Muscle layer of colon (tissue), 2 donors: Measurements from ENCODE around the gene CTNNA3.
A peak's percentile ranks its signal among the peaks of the same experiment; 100 is the strongest.

Experiments used
- H3K27ac ChIP-seq: one replicate; pipeline ENCODE4 v1.7.0; 2013; ENCODE audit warnings: low read depth, mild to moderate bottlenecking, low read length, moderate library complexity
- H3K27me3 ChIP-seq, 2 donors: one replicate each; pipeline ENCODE4 v1.7.0; 2013; ENCODE audit warnings: low read length in 2 of 2, mild to moderate bottlenecking in 2 of 2; ENCODE audit not compliant: insufficient read depth in 2 of 2, control insufficient read depth in 1 of 2
- H3K36me3 ChIP-seq: one replicate; pipeline ENCODE4 v1.7.0; 2013; ENCODE audit warnings: mild to moderate bottlenecking, low read length; ENCODE audit not compliant: insufficient read depth
- H3K4me1 ChIP-seq: one replicate; pipeline ENCODE4 v1.7.0; 2013; ENCODE audit warnings: mild to moderate bottlenecking, low read length; ENCODE audit not compliant: insufficient read depth
- H3K4me3 ChIP-seq, 2 donors: one replicate each; pipeline ENCODE4 v1.7.0; 2013; ENCODE audit warnings: low read length in 2 of 2, low read depth in 1 of 2, mild to moderate bottlenecking in 1 of 2, moderate library complexity in 1 of 2
- H3K9ac ChIP-seq: one replicate; pipeline ENCODE4 v1.7.0; 2013; ENCODE audit warnings: low read length
- H3K9me3 ChIP-seq: one replicate; pipeline ENCODE4 v1.7.0; 2013; ENCODE audit warnings: mild to moderate bottlenecking, low read length
- donor health status: abdominal sarcoma.
- donor health status: Adenocarcinoma of cecum.

CTNNA3 gene

DNA sequence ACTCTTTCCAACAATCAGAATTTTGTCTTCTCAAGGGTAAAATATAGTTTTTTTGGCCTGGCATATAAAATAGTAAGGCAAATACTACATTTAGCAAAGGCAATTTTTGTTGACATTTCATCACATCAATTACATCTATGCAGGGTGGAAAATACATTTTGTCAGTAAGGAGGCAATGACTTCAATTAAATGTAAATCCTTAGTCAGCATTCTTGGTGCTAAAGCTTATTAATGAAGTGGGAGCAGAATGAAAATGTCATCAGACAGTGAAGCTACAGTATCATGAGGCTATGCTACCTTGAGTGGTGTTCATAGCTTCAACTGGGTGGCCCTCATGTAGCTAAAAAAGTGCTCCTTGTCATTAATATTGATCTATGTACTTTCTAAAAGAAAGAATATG lies 761.3 kb downstream of the CTNNA3 start:
- Histone ChIP-seq H3K4me1 (no peaks in the 10 kb centered on the region), H3K9me3 (no peaks in the 10 kb centered on the region), H3K27ac (no peak overlapping the region), H3K4me3 (no peak overlapping the region), H3K9ac (no peak overlapping the region), H3K36me3 (no peaks in the 10 kb centered on the region), H3K27me3 (peaks cover 3 to 9% of the 10 kb centered on the region in 2 donors)

DNA sequence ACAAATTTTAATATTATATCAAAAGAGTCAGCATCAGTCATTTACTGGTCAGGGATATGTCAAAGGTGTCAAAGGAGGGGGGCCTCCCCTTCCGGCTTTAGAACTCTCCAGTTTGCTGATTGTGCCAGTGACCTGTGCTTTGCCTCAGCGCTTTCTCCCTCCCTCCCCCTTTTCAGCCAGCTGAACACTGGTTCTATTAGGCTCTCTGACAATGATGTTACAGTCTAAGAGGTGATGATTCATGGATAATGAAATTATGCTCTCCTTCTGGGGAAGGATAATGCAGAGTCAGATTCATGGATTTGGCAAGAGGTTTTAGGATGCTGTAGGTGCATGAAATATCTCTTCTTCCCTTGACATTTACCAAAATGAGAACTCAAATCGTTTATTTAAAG lies 764.0 kb downstream of the CTNNA3 start:
- no peaks in the 10 kb centered on the region for H3K4me1 ChIP-seq
- H3K4me3 ChIP-seq = no peak overlapping the region
- no peaks in the 10 kb centered on the region for H3K9me3 ChIP-seq
- peaks cover 19 to 22% of the 10 kb centered on the region in 2 donors for H3K27me3 ChIP-seq
- H3K36me3 ChIP-seq = no peaks in the 10 kb centered on the region
- no peak overlapping the region for H3K27ac ChIP-seq
- H3K9ac ChIP-seq = no peak overlapping the region

- H3K9me3 ChIP-seq = no peaks in the 10 kb centered on the region
- H3K27me3 ChIP-seq = peaks cover 21 to 22% of the 10 kb centered on the region in 2 donors
- H3K27ac ChIP-seq = no peak overlapping the region
- no peaks in the 10 kb centered on the region for H3K36me3 ChIP-seq
- no peak overlapping the region for H3K9ac ChIP-seq
- no peaks in the 10 kb centered on the region for H3K4me1 ChIP-seq
- H3K4me3 ChIP-seq = no peak overlapping the region
Measured at GRCh38 chr10:66931340-66931948, 764.6 kb downstream of the CTNNA3 start.

GRCh38 chr10:66929375-66929774 lies 766.6 kb downstream of the CTNNA3 start:
- Histone ChIP-seq H3K9ac (no peak overlapping the region), H3K27ac (no peak overlapping the region), H3K4me3 (no peak overlapping the region), H3K27me3 (peaks cover 21 to 22% of the 10 kb centered on the region in 2 donors), H3K9me3 (no peaks in the 10 kb centered on the region), H3K36me3 (no peaks in the 10 kb centered on the region), H3K4me1 (peaks cover 8% of the 10 kb centered on the region)

DNA sequence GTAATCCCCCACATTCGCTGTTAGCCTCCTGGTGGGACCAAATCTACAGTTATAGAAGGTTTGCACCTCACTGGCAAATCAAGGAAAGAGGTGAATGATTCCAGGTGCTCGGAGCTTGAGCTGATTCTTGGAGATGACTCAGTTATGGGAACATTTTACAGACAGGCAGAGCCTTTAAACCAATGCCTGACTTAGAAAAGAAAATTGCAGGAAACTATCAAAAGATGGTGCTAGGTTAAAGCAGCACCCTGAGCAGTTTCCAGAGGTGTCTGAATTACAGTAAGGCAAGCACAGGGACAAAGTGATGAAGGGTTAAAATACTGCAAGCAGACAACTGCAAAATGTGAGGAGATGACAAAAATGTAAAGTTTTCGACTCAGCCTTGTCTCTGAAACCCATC lies 767.2 kb downstream of the CTNNA3 start:
- H3K9ac ChIP-seq = no peak overlapping the region
- H3K27me3 ChIP-seq = peaks cover 21 to 22% of the 10 kb centered on the region in 2 donors
- no peak overlapping the region for H3K27ac ChIP-seq
- H3K36me3 ChIP-seq = no peaks in the 10 kb centered on the region
- H3K4me1 ChIP-seq = peaks cover 8% of the 10 kb centered on the region
- H3K9me3 ChIP-seq = no peaks in the 10 kb centered on the region
- H3K4me3 ChIP-seq = no peak overlapping the region

GRCh38 chr10:66927971-66928770 lies 767.8 kb downstream of the CTNNA3 start:
- H3K27me3 ChIP-seq = peaks cover 21 to 22% of the 10 kb centered on the region in 2 donors
- H3K9ac ChIP-seq = no peak overlapping the region
- H3K4me3 ChIP-seq = no peak overlapping the region

GRCh38 chr10:66927251-66927935 lies 768.6 kb downstream of the CTNNA3 start:
- Histone ChIP-seq H3K27ac (no peak overlapping the region), H3K4me3 (no peak overlapping the region), H3K9me3 (no peaks in the 10 kb centered on the region), H3K27me3 (peaks cover 21 to 22% of the 10 kb centered on the region in 2 donors), H3K36me3 (no peaks in the 10 kb centered on the region), H3K4me1 (peaks cover 8% of the 10 kb centered on the region), H3K9ac (no peak overlapping the region)

More at GRCh38 chr10:66927971-66928770, 767.8 kb downstream of the CTNNA3 start:
- peaks cover 8% of the 10 kb centered on the region for H3K4me1 ChIP-seq
- H3K36me3 ChIP-seq = no peaks in the 10 kb centered on the region
- H3K9me3 ChIP-seq = no peaks in the 10 kb centered on the region
- H3K27ac ChIP-seq = no peak overlapping the region

- no peak overlapping the region for H3K9ac ChIP-seq
- H3K9me3 ChIP-seq = no peaks in the 10 kb centered on the region
- H3K27ac ChIP-seq = no peak overlapping the region
- no peak overlapping the region for H3K4me3 ChIP-seq
- H3K36me3 ChIP-seq = no peaks in the 10 kb centered on the region
- H3K27me3 ChIP-seq = peaks cover 21 to 22% of the 10 kb centered on the region in 2 donors
- peaks cover 8% of the 10 kb centered on the region for H3K4me1 ChIP-seq
Measured at GRCh38 chr10:66926841-66927240, 769.2 kb downstream of the CTNNA3 start.

DNA sequence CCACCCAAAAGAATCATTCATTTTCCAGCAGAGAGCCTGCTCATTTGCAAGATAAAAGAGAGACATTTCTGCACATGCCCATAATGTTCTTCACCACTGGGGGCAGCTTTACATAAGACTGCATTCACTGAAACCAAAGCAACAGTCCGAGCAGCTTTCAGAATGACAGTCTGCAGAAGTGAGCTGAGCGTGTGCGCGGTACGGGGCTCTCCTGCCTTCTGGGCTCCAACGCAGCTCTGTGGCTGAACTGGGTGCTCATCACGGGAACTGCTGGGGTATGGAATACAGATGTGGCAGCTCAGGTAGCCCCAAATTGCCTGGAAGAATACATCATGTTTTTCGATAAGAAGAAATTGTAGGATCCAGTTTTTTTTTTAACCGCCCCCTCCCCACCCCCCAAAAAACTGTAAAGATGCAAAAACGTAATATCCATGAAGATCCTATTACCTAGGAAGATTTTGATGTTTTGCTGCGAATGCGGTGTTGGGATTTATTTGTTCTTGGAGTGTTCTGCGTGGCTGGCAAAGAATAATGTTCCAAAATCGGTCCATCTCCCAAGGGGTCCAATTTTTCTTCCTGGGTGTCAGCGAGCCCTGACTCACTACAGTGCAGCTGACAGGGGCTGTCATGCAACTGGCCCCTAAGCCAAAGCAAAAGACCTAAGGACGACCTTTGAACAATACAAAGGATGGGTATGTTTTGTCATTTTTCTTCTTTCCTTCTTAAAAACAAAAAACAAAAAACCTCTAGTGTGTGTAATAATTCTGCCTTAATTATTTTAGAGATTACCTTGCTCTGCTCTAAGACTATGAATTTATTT lies 769.9 kb downstream of the CTNNA3 start, which contains the start of gene LRRTM3:
Gene LRRTM3, plus strand, starts transcription at position 141 of the 820 bp plus-strand sequence.
- Histone ChIP-seq H3K27me3 (peaks cover 21 to 22% of the 10 kb centered on the region in 2 donors), H3K4me1 (peaks cover 8% of the 10 kb centered on the region), H3K4me3 (peak within 1 kb of the TSS in 1 of 2 donors; percentile 28), H3K36me3 (no peaks in the 10 kb centered on the region), H3K9ac (no peak within 1 kb of the TSS), H3K9me3 (no peaks in the 10 kb centered on the region), H3K27ac (no peak within 1 kb of the TSS)

DNA sequence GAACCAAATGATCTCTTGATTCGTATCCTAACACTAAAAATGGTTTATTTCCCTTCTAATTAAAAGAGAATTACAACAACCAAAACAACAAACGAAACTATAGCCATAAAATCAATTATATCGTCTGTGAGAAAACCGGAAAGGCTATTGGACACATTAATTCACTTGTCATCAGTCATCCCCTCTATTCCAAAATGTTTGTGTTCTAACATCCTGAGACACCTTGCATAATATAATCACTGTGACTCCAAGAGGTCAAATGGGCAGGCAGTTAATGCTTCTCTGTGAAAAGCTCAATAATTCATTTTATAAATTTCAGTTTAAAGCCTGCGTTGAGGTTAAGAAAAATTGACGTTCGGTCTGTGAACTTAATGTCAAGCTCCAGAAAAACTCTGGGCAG lies 770.6 kb downstream of the CTNNA3 start:
- H3K9me3 ChIP-seq = no peaks in the 10 kb centered on the region
- peaks cover 8% of the 10 kb centered on the region for H3K4me1 ChIP-seq
- no peak overlapping the region for H3K4me3 ChIP-seq
- no peak overlapping the region for H3K27ac ChIP-seq
- no peaks in the 10 kb centered on the region for H3K36me3 ChIP-seq
- no peak overlapping the region for H3K9ac ChIP-seq
- peaks cover 20 to 21% of the 10 kb centered on the region in 2 donors for H3K27me3 ChIP-seq
